NCI-H1417 (cell line): ENCODE data around the gene BMERB1.
"Not testable (repeated sequence)": the region's sequence is repeated elsewhere in the genome, so short reads cannot be mapped to it uniquely, and the experiment has no call there.

ENCODE experiments used
- DNase-seq, 3 experiments: peaks; one replicate each; lab custom pipeline; 2025; lab: John Stamatoyannopoulos, UW

The BMERB1 gene

DNA sequence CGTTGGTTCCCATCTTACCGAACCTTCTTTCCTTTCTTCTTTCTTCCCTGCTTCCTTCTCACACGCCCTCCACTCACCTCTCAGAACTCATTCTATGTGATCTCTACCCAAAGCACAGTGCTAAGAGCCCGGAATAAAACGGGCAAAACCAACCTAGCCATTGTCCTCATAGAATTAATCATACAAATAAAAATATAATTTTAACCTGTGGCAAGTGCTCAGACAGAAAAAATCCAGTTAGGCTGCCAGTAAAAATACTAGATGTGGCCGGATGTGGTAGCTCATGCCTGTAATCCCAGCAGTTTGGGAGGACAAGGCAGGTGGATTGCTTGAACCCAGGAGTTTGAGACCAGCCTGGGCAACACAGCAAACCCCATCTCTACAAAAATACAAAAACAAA lies 27.0 kb downstream of the BMERB1 start:
- DNase-seq: no peak

DNA sequence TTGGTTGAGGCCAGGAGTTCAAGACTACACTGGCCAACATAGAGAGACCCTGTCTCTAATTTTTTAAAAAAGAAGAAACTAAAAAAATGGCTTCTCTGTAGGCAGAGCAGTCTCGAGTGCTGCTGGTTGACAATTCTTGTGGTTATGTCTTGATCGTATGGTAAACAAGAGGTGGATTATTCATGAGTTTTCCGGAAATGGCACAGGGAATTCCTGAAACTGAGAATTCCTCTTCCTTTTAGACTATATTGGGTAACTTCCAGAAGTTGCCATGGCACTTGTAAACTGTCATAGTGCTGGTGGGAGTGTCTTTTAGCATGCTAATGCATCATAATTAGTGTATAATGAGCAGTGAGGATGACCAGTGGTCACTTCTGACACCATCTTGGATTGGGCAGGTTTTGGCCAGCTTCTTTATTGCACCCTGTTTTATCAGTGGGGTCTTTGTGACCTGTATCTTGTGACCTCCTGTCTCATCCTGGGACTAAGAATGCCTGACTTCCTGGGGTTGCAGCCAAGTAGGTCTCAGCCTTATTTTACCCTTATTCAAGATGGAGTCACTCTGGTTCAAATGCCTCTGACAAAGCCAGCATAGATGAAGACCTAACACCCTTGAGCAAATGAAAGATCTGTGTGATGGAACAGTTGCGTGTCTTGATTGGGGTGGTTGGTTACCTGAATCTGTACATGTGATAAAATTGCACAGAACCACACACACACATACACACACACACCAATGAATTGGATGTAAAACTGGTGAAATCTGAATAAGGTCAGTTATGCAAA lies 30.2 kb downstream of the BMERB1 start:
- no peak for DNase-seq

DNA sequence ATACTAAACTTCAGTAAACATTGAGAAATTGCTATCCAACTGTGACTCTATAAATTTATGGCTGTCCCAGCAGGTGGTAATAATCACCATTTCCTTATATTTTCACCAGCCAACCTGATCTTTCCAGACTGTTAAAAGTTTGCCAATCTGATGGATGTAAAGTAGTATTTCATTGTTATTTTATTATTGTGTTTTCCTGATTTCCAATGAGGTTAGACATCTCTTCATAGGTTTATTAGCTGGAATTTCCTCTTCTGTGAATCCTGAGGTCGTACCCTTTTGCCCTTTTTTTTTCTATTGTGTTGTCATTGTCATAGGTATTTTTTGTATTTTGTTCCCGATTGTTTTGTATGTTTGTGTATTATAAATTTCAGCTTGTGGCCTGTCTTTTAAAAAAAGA lies 31.7 kb downstream of the BMERB1 start:
- DNase-seq: peak in 2 of 3 experiments; percentile 5 to 55

DNA sequence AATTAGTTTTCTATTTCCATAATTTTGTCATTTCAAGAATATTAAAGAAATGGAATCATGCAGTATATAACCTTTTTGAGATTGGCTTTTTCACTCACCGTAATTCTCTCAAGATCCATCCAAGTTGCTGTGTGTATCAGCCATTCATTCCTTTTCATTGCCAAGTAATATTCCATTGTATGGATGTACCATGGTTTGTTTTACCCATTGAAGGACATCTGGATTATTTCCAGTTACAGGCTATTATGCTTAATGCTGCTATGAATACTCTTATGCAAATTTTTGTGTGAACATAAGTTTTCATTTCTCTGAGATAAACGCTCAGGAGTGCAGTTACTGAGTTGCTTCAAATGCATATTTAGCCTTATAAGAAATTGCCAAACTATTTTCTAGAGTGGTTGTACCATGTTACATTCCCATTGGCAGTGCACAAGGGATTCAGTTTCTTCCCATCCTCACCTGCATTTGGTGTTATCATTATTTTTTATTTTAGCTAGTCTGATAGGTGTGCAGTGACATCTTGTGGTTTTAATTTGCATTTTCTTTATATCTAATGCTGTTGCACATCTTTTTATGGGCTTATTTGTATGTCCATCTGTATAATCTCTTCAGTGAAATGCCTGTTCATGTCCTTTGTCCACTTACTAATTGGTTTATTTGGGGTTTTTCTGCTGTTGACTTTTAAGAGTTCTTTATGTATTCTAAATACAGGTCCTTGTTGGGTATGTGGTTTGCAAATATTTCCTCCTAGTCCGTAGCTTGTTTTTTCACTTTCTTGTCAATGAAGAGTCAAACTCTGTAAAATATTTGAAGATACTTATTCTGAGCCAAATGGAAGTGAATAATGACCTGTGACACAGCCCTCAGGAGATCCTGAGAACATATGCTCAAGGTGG lies 32.7 kb downstream of the BMERB1 start:
- DNase-seq: no peak

DNA sequence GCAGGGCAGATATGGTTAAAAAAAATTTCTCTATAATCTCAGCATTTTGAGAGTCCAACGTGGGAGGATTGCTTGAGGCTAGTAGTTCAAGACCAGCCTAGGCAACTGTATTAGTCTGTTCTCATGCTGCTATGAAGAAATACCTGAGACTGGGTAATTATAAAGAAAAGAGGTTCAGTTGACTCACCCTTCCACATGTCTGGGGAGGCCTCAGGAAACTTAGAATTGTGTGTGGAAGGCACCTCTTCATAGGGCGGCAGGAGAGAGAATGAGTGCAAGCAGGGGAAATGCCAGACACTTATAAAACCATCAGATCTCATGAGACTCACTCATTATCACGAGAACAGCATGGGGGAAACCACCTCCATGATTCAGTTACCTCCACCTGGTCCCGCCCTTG lies 42.6 kb downstream of the BMERB1 start:
- not testable (repeated sequence) for DNase-seq

DNA sequence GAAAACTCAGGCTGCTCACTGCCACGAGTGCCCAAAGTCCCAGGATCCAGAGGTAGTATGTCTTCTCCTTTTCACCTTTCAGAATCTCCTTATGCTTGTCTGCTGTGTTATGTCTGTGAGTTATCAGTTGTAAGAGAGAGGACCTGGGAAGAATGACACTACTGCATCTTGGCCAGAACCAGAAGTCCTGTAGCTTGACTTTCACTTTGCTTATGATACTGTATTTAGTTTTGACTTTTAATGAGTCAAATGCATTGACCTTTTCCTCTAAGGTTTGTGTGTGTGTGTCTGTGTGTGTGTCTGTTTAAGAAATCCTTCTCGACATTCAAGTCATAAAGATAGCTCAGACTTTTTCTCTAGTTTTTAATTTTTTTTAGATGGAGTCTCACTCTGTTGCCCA lies 43.4 kb downstream of the BMERB1 start:
- DNase-seq: no peak

DNA sequence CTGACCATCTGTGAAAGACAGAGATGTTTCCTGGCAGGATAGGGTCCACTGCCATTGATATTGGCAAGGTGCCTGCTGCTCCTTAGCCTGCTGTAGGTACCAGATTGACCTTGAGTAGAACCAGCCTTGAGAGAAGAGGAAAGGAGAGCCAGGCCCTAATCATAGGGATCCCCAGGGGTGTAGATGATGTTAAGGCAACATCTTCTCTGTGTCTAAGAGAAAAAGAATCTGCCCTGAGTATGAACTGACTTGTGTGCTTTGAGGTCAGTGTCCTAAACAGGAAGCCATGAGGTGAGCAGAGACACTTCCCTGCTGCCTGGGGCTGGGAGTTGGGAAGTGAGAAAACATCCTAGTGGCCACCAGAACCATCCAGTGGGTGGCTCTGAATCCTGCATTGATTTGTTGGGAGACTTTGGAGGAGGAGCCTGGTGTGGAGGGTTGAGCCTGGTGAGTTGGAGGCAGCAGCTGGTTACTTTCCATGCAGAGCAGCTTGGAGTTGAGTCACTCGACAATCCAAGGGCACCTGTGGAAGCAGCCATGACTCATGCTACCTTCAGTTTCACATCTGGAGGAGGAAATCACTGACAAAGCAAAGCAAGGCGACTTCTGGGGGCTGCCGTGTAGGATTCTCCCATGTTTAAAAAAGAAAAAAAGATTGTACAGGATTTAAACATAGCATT lies 47.8 kb downstream of the BMERB1 start:
- no peak for DNase-seq

DNA sequence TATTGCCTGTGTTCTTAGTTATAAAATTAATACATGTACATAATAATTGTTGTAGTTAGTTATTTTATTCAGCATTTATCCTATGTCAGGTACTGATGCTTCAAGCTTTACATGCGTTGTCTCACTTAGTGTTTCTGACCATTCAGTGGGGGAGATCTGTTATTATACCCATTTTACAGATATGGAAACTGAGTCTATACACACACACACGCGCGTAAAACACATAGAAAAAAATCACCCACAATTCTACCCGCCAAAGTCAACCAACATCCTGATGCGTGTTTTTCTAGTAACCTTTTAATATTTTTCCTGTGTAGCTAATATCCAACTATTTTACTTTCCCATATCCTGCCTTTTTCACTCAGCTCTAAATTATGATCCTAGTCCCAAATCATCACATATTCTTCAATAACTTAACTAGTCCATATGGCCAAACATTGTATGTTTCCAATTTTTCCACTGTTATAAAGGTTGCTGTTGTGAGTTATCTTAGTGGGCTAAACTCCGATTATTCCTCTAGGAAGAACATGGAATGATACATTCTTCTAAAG lies 48.4 kb downstream of the BMERB1 start:
- no peak for DNase-seq

DNA sequence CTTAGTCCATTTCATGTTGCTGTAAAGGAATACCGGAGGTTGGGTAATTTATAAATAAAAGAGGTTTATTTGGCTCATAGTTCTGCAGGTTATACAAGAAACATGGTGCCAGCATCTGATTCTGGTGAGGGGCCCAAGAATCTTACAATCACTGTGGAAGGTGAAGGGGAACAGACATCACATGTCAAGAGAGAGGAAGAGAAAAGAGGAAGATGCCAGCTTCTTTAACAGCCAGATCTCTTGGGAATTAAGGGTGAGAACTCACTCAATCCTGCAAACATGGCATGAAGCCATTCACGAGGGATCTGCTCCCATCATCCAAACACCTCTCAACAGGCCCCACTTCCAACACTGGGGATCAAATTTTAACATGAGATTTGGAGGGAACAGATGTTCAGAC lies 49.5 kb downstream of the BMERB1 start:
- no peak for DNase-seq

DNA sequence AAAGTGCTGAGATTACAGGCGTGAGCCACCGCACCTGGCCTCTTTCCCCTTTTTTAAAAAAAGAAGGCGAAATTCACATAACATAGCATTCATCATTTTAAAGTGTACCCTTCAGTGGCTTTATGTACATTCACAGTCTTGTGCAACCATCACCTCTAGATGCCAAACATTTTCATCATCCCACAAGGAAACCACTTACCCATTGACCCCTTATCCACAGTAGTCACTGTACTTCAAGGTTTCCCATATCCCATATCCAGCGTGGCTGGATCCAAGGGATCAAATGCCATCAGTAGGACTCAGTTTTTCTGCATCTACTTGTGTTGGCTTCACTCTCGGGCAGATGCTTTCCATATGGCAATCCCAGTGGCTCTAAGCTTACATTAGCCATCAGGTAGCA lies 50.3 kb downstream of the BMERB1 start:
- DNase-seq: no peak

DNA sequence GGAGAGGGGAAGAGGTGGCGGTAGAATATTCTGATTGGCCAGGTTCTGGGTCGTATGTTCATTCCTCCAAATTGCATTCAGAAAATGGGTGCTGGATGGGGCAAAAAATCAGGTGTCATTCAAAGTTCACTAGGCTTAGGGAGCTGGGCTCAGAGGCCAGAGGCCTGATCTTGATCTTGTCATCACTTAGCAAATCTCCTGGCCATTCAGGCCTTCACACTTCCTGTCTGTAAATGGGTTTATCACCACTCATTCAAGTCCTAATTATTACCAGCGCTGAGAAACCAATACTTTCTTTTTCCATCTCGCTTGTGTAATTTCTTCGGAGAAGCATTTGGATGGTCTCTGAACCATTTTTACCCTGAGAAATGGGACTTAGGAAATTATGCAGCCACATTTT lies 50.8 kb downstream of the BMERB1 start:
- DNase-seq: no peak

DNA sequence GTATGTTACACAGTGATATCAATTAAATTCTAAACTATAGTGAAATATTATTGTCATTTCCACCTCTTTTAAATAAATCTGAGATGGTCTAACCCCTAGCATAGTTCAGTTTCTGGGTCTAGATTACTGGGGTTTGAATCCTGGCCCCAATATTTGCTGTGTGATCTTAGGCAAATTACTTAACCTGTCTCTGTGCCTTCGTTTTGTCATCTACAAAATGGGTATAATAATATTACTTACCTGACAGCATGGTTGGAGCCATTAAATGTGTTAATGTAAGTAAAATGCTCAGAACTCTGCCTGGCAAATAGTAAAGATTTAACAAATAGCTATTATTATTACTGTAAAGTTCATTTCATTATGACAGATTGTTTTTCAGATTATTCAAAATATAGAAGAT lies 52.3 kb downstream of the BMERB1 start:
- DNase-seq: no peak

DNA sequence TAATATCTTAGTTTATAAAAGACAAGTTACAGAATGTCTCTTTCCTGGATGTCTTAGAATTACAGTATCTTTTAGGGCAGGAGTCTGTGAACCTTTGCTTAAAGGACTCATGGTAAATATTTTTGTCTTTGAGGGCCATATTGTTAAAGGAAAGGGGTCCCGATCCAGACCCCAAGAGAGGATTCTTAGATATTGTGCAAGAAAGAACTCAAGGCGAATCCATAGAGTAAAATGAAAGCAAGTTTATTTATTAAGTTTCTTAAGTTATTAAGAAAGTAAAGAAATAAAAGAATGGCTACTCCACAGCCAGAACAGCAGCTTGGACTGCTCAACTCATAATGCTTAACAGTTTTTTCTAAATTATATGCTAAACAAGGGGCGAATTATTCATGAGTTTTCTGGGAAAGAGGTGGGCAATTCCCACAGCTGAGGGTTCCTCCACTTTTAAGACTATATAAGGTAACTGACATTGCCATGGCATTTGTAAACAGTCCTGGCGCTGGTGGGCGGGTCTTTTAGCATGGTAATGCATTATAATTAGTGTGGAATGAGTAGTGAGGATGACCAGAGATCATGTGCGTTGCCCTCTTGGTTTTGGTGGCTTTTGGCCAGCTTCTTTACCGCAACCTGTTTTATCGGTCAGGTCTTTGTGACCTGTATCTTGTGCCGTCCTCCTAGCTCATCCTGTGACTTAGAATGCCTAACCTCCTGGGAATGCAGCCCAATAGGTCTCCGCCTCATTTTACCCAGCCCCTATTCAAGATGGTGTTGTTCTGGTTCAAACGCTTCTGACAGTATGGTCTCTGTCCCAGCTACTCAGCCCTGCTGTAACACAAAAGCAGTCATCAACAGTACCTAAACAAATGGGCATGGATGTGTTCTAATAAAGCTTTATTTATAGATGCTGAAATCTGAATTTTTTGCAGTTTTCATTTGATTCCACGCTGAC lies 53.2 kb downstream of the BMERB1 start:
- no peak for DNase-seq

DNA sequence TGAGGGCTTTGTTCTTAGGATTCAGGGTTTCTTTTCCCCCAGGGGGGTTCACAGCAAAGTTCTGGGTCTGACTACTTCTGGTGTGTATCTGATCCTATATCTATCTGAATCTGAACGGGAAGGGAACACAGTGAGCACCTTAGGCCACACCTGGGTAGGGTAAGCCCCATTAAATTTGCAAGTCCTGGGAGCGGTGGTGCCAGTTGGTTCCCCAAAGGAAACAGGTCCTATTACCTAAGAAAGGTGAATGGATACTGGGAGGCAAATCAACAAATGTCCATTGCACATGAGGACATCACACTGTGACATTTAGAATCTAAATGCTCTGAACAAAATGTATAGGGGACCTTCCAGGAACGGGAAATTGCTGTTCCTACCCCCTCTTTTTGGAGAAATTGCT lies 54.6 kb downstream of the BMERB1 start:
- DNase-seq: no peak

DNA sequence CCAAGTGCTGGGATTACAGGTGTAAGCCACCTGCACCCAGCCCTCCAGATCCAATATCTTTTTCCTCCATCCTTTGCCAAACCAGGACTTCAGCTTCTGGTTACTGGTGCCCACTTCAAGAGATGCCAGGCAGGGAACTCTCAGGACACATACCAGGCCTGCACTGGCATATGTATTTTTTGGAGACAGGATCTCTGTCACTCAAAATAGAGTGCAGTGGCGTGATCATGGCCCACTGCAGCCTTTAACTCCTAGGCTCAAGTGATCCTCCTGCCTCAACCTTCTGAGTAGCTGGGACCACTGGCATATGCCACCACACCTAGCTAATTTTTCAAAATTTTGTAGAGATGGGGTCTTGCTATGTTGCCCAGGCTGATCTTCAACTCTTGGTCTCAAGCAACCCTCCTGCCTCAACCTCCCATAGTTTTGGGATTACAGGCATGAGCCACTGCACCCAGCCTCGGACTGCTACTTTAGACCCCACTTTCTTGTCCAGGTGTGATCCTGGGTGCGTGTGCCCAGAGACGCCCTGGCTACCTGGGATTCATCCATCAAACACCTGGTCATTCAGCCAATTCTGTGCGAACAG lies 55.8 kb downstream of the BMERB1 start:
- DNase-seq: no peak

DNA sequence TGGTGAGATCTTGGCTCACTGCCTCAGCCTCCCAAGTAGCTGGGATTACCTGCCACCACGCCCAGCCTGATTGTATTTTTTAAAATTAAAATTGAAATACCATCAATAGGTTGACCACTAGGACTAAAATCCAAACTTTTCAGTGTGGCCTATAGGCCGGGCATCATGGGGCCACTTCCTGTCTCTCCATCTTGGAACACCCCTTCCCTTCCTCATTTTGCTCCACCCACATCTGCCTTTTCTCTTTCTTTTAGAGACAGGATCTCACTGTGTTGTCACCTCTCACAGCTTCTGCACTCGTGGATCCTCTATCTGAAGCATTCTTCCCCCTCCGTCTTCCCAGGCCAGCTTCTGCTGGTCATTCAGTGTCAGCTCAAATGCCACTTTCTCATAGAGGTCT lies 57.0 kb downstream of the BMERB1 start:
- no peak for DNase-seq

DNA sequence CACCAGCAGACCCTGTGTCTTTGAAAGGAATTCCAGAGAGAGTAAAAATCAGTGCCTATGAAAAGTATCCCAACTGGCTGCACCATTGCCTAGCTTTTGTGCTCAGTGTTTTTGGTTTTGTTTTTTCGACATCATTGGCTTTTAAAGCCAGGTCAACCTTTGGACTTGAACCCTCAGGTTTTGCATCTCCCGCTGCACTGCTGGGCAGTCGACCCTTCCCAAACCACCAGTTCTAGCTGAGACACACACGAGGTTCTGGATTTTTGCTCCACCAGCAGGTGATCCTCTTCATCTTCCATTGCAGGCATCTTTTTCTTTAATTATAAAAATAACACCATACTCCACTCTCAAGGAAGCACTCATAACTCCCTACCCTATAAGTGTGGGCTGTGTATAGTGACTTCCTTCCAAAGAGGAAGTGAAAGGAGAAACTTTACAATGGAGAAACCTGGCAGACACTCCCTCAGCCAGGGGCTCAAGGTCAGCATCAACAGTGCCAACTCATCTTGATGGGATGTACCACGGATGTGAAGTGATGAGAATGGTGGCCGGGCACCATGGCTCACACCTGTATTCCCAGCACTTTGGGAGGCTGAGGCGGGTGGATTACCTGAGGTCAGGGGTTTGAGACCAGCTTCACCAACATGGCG lies 57.8 kb downstream of the BMERB1 start:
- no peak for DNase-seq

DNA sequence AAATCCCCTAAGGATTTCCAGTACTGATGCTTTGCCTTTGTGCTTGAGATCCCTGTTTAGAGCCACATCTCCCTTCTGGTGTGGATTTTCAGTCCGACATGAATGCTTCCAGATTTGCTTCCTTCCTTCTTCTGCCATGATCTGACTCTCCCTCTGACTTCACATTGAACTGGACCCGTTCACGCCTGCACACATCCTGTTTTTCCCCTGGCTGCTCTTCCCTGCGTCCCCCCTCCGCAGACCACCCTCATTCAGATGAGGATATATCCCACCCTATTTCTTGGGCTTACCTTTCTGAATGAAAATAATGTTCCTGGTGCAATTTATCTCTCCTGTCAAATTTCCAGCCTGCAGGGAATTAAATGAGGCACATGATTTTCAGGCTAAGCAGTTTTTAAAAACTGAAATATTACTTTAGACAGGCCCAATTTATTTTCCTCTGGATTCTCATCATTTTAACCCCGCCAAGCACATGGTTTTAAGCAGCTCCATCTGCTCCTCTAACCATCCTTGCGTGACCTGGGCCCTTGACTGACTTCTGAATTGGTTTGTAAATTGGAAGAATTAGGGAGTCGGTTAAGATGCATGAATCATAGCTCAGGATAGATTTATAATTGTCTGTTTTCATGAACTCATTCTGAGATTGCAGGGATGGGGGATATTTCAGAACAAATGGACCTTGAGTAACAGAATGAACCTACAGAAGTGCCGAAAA lies 59.2 kb downstream of the BMERB1 start:
- DNase-seq: peak in 2 of 3 experiments; percentile 11 to 88

DNA sequence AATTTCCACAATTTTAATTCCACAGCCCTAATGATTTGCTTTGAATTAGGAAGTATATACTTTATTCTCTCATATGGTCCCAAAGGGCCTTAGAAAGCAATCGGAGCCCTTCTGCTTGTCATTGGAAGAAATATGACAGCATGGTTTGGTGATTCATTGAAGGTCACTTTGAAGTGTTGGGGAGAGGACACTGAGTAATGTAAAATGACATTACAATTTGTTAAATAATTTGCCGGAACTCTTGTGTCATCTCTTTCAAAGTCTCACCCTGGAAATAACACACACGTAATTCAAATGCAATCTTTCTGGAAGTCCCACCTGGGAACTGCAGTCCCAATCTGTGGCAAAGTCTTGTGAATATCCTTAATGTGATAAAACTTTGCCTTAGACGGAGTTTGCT lies 59.8 kb downstream of the BMERB1 start:
- DNase-seq: peak in 1 of 3 experiments; percentile 54

DNA sequence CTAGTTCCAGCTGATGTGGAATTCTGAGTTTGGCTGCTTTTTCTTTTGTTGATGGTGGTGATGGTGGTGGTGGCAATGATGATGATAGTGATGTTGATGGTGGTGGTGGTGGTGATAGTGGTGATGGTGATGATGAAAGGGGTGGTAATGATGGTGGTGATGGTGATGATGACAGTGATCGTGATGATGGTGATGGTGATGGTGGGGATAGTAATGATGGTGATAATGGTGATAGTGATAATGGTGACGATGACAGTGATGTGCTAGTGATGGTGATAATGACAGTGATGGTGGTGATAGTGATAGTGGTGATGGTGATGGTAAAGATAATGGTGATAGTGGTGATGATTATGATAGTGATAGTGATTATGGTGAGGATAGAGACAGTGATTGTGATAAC lies 61.5 kb downstream of the BMERB1 start:
- DNase-seq: no peak
